NCI-H187 treated with DMSO at 0.1 percent for 48 hours (cell line): ENCODE data around the gene RBMS2.

Experiments used
- DNase-seq: peaks from one replicate; lab custom pipeline; 2025; lab: John Stamatoyannopoulos, UW

Gene RBMS2

DNA sequence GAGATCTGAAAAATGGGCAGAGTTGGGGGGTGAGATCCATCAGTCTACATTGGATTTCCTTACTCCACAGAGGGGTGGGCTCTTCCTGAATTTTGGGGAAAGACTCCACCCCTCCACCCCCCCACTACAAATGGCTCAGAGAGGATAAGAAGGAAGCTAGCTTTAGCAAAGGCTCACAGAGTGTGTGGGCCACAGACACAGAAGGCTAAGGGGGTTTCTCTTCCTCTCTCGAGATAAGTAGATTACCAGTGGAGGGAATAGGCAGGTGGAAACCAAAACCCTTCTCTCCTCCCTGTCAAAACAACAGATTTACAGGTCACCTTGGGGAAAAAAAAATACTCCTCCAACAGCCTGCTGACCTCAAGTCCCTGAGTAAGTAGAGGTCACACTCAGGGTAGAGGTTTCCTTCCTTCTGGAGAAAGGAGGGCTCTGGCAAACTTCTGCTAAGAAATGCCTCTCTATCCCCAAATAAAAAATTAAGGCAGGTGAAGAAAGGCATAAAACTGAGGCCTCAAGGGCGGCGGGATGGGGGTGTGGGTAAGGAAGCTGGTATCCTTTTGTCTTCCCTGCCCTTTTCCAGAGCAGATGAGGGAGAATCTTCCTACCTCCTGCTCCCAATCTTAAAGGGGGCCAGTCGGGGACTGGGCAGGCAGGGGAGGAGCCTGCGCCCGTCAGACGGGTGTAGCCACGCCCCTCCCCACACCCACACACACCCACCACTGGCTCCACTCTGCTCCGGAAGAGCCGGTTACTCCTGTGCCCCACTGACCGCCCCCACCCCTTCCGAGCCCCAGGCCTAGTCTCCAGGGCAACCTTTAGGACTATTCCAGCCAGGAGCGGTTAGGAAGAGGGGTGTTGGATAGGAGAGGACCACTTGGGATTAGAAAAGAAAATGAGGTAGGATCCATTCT is 110.4 kb downstream of the RBMS2 start:
- DNase-seq = no peak

DNA sequence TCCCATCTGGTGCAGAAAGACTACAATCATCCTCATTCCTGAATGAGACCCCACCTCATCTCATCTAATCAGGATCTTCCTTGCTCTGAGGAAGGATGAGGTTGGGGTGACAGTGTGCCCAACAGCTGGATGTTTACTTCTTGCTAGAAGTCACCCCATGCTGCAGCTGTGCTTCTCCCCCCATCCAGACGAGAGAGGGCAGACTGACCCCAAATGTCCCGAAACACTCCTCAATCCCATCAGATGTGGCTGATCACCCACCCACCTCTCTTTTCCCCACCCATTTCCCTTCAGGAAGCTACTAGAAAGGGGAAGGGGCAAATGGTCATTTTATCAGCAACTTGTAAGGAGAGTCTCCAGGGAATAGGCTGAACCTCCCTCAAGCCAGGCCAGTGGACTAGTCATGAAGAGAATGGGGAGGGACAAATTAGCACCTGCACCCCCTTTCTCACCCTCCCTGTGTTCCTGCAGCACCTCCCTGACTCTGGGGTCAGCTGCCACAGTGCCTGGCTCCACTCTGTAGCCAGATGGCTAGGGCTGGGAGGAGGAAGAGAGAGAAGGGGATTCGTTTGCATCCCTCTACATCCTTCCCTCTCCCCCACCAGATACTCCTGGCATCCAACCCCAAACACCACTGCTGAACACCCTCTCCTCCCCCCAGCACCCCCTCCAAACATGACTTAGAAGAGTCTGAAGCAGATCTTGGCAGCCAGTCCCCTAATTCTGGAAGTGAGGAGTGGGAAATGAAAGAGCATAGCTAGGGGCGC is 111.3 kb downstream of the RBMS2 start:
- no peak for DNase-seq

DNA sequence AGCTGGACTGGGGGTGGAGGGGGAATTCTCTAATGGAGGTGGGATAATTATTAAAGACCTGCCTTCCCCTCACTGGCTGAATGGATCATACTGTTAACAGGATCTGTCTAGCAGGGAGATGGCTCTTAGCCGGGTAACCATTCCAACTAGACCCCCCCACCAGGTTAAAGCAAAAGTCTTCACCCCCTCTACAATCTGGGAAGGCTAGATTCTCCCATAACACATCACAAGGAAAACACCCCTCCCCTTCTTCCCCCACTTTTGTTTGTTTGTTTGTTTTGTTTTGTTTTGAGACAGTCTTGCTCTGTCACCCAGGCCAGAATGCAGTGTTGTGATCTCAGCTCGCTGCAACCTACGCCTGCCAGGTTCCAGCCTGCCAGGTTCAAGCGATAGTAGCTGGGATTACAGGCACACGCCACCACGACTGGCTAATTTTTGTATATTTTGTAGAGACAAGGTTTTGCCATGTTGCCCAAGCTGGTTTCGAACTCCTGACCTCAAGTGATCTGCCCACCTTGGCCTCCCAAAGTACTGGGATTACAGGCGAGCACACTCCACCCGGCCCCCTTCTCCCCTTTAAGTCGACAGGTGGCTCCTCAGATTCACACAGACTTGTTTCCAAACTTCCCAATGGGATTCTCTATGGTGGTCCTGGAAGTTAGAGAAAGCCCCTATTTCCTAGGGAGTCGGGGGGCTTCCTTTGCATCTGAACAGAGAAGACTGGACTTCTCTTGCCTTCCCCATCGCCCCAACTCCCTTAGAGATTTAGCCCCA is 112.0 kb downstream of the RBMS2 start:
- DNase-seq = no peak

- peak; percentile 19 for DNase-seq
Observed at GRCh38 chr12:56634242-56634836, 112.7 kb downstream of the RBMS2 start.

- peak; percentile 49 for DNase-seq
Observed at GRCh38 chr12:56634837-56635791, 113.5 kb downstream of the RBMS2 start.

- peak; percentile 88 for DNase-seq
Observed at GRCh38 chr12:56635806-56636674, 114.4 kb downstream of the RBMS2 start.

GRCh38 chr12:56636675-56637540 is 115.3 kb downstream of the RBMS2 start:
- DNase-seq = peak; percentile 98

- no peak for DNase-seq
Observed at GRCh38 chr12:56637621-56638020, 116.0 kb downstream of the RBMS2 start.

- DNase-seq = no peak
Observed at GRCh38 chr12:56641219-56641618, 119.6 kb downstream of the RBMS2 start.

DNA sequence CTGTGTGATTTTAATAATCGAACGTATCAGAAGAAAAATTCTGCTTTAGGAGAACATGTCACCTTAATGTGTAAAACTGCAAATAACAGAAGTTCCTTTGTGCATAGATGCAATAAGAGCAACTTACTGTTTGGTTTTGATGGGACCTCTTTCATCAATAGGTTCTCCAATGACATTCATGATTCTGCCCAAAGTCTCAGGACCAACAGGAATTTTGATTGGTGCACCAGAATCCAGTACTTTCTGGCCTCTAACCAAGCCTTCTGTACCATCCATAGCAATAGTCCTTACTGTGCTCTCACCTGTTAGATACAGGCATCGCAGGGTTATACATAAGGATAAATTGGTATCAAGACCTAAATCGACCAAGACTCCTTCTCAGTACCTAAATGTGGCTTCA is 123.0 kb downstream of the RBMS2 start:
- no peak for DNase-seq

GRCh38 chr12:56645201-56645716 is 123.6 kb downstream of the RBMS2 start:
- DNase-seq = no peak
